ENCODE data around the gene TSGA10.
A peak's percentile ranks its signal among the peaks of the same experiment; 100 is the strongest.
"Not testable (repeated sequence)": the region's sequence is repeated elsewhere in the genome, so short reads cannot be mapped to it uniquely, and the experiment has no call there.

The TSGA10 gene

DNA sequence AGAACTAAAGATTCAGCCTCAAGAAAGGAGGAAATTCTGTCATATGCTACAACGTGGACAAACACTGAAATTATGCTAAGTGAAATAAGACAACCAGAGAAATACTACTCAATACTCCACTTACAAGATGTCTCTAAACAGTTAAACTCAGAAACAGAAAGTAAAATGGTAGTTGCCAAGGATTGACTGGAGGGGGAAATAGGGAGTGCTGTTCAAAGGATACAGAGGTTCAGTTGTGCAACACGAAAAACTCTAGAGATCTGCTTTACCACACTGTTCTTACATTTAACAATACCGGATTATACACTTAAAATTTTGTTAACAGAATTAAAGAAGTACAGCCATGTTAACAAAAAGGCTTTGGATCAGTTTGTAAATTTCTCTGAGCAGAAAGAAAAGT lies 53.0 kb downstream of the TSGA10 start:
- H3K9ac ChIP-seq (ENCODE audit: low read depth, low read length): no peak overlapping the region
- H3K36me3 ChIP-seq (ENCODE audit: insufficient read depth, low read depth, low read length): no peaks in the 10 kb centered on the region
- no peaks in the 10 kb centered on the region for H3K27me3 ChIP-seq (ENCODE audit: insufficient read depth, low read length)
- H3K9me3 ChIP-seq (ENCODE audit: insufficient read depth, low read depth, low read length): no peaks in the 10 kb centered on the region
- H3K4me3 ChIP-seq (ENCODE audit: low read length): no peak overlapping the region
- H3K27ac ChIP-seq (ENCODE audit: low read length): no peak overlapping the region
- no peaks in the 10 kb centered on the region for H3K4me1 ChIP-seq (ENCODE audit: insufficient read depth, low read length)

GRCh38 chr2:99096728-99097127 lies 58.0 kb downstream of the TSGA10 start:
- Histone ChIP-seq H3K36me3 (ENCODE audit: insufficient read depth, low read depth, low read length) (no peaks in the 10 kb centered on the region), H3K27me3 (ENCODE audit: insufficient read depth, low read length) (no peaks in the 10 kb centered on the region), H3K9ac (ENCODE audit: low read depth, low read length) (no peak overlapping the region), H3K9me3 (ENCODE audit: insufficient read depth, low read depth, low read length) (peaks cover 7% of the 10 kb centered on the region; the same call in 1 of the 2 replicates), H3K27ac (ENCODE audit: low read length) (no peak overlapping the region), H3K4me3 (ENCODE audit: low read length) (no peak overlapping the region), H3K4me1 (ENCODE audit: insufficient read depth, low read length) (no peaks in the 10 kb centered on the region)

- Histone ChIP-seq H3K27ac (ENCODE audit: low read length) (no peak overlapping the region), H3K36me3 (ENCODE audit: insufficient read depth, low read depth, low read length) (no peaks in the 10 kb centered on the region), H3K4me3 (ENCODE audit: low read length) (no peak overlapping the region), H3K9me3 (ENCODE audit: insufficient read depth, low read depth, low read length) (no peaks in the 10 kb centered on the region), H3K4me1 (ENCODE audit: insufficient read depth, low read length) (no peaks in the 10 kb centered on the region), H3K9ac (ENCODE audit: low read depth, low read length) (no peak overlapping the region), H3K27me3 (ENCODE audit: insufficient read depth, low read length) (no peaks in the 10 kb centered on the region)
Observed at GRCh38 chr2:99088017-99088416, 66.7 kb downstream of the TSGA10 start.

- no peak overlapping the region for H3K9ac ChIP-seq (ENCODE audit: low read depth, low read length)
- H3K9me3 ChIP-seq (ENCODE audit: insufficient read depth, low read depth, low read length): no peaks in the 10 kb centered on the region
- H3K27ac ChIP-seq (ENCODE audit: low read length): no peak overlapping the region
- peaks cover 4% of the 10 kb centered on the region for H3K4me1 ChIP-seq (ENCODE audit: insufficient read depth, low read length)
- H3K4me3 ChIP-seq (ENCODE audit: low read length): no peak overlapping the region
- no peaks in the 10 kb centered on the region for H3K27me3 ChIP-seq (ENCODE audit: insufficient read depth, low read length)
- H3K36me3 ChIP-seq (ENCODE audit: insufficient read depth, low read depth, low read length): no peaks in the 10 kb centered on the region
Observed at GRCh38 chr2:99086385-99086784, 68.4 kb downstream of the TSGA10 start.

DNA sequence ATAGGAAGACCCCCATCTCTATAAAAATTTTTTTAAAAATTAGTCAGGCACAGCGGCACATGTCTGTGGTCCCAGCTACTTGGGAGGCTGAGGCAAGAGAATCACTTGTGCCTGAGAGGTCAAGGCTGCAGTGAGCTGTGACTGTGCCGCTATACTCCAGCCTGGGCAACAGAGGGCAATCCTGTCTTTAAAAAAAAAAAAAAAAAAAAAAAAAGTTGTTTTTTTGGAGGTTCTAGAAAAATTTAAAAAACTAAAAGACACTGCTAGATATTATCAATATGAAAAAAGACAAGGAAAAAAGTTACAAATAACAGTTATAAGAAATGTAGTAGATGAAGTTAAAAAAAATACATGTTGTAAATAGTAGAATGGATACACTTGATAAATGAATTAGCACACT lies 69.3 kb downstream of the TSGA10 start:
- H3K27me3 ChIP-seq (ENCODE audit: insufficient read depth, low read length): no peaks in the 10 kb centered on the region
- no peak overlapping the region for H3K4me3 ChIP-seq (ENCODE audit: low read length)
- H3K9me3 ChIP-seq (ENCODE audit: insufficient read depth, low read depth, low read length): no peaks in the 10 kb centered on the region
- peaks cover 4% of the 10 kb centered on the region for H3K4me1 ChIP-seq (ENCODE audit: insufficient read depth, low read length)
- no peak overlapping the region for H3K27ac ChIP-seq (ENCODE audit: low read length)
- no peaks in the 10 kb centered on the region for H3K36me3 ChIP-seq (ENCODE audit: insufficient read depth, low read depth, low read length)
- no peak overlapping the region for H3K9ac ChIP-seq (ENCODE audit: low read depth, low read length)

DNA sequence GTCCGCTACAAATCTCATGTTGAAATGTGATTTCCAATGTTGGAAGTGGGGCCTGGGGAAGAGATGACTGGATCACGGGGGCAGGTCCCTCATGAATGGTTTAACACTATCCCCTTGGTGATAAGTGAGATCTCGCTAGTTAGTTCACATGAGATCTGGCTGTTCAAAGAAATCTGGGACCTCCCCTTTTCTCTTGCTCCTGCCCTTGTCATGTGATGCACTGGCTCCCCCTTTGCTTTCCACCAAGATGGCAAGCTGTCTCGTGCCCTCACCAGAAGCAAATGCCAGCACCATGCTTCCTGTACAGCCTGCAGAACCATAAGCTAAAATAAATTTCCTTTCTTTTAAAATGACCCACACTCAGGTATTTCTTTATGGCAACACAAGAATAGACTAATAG lies 70.5 kb downstream of the TSGA10 start:
- H3K9me3 ChIP-seq (ENCODE audit: insufficient read depth, low read depth, low read length): no peaks in the 10 kb centered on the region
- H3K4me3 ChIP-seq (ENCODE audit: low read length): no peak overlapping the region
- no peaks in the 10 kb centered on the region for H3K27me3 ChIP-seq (ENCODE audit: insufficient read depth, low read length)
- H3K36me3 ChIP-seq (ENCODE audit: insufficient read depth, low read depth, low read length): no peaks in the 10 kb centered on the region
- H3K27ac ChIP-seq (ENCODE audit: low read length): no peak overlapping the region
- H3K4me1 ChIP-seq (ENCODE audit: insufficient read depth, low read length): peaks cover 4% of the 10 kb centered on the region
- H3K9ac ChIP-seq (ENCODE audit: low read depth, low read length): no peak overlapping the region

DNA sequence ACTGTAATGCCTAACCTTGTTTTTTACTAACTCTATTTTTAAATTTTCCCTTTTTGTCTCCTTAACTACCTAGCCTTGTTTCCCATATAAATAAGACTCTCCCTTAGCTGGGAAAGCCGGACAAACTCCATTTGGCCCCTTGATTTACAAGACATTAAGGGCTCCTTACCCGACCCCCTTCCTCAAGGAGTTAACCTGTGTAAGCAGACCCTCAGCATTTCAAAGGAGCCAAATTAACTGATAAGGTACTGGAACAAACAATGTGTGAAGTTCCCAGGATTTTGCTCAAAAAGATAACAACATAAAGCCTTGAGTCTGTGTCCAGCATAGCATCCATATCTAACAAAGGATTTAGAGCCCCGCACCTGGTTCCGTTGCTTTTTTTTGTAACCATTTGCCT lies 72.9 kb downstream of the TSGA10 start:
- Histone ChIP-seq H3K4me1 (ENCODE audit: insufficient read depth, low read length) (peaks cover 4% of the 10 kb centered on the region), H3K9ac (ENCODE audit: low read depth, low read length) (no peak overlapping the region), H3K27me3 (ENCODE audit: insufficient read depth, low read length) (no peaks in the 10 kb centered on the region), H3K9me3 (ENCODE audit: insufficient read depth, low read depth, low read length) (no peaks in the 10 kb centered on the region), H3K4me3 (ENCODE audit: low read length) (peak overlapping the region; percentile 56), H3K36me3 (ENCODE audit: insufficient read depth, low read depth, low read length) (no peaks in the 10 kb centered on the region), H3K27ac (ENCODE audit: low read length) (no peak overlapping the region)

GRCh38 chr2:99079226-99079625 lies 75.5 kb downstream of the TSGA10 start:
- Histone ChIP-seq H3K27me3 (ENCODE audit: insufficient read depth, low read length) (no peaks in the 10 kb centered on the region), H3K27ac (ENCODE audit: low read length) (no peak overlapping the region), H3K9me3 (ENCODE audit: insufficient read depth, low read depth, low read length) (no peaks in the 10 kb centered on the region), H3K9ac (ENCODE audit: low read depth, low read length) (no peak overlapping the region), H3K4me3 (ENCODE audit: low read length) (no peak overlapping the region), H3K36me3 (ENCODE audit: insufficient read depth, low read depth, low read length) (no peaks in the 10 kb centered on the region), H3K4me1 (ENCODE audit: insufficient read depth, low read length) (peaks cover 4% of the 10 kb centered on the region)

GRCh38 chr2:99072551-99072950 lies 82.2 kb downstream of the TSGA10 start:
- Histone ChIP-seq H3K9me3 (ENCODE audit: insufficient read depth, low read depth, low read length) (no peaks in the 10 kb centered on the region), H3K27ac (ENCODE audit: low read length) (no peak overlapping the region), H3K36me3 (ENCODE audit: insufficient read depth, low read depth, low read length) (no peaks in the 10 kb centered on the region), H3K27me3 (ENCODE audit: insufficient read depth, low read length) (no peaks in the 10 kb centered on the region), H3K4me3 (ENCODE audit: low read length) (no peak overlapping the region), H3K4me1 (ENCODE audit: insufficient read depth, low read length) (no peaks in the 10 kb centered on the region), H3K9ac (ENCODE audit: low read depth, low read length) (no peak overlapping the region)

GRCh38 chr2:99067871-99068625 lies 86.7 kb downstream of the TSGA10 start:
- H3K27ac ChIP-seq (ENCODE audit: low read length): no peak overlapping the region
- no peak overlapping the region for H3K4me3 ChIP-seq (ENCODE audit: low read length)
- H3K36me3 ChIP-seq (ENCODE audit: insufficient read depth, low read depth, low read length): no peaks in the 10 kb centered on the region
- no peak overlapping the region for H3K9ac ChIP-seq (ENCODE audit: low read depth, low read length)
- H3K27me3 ChIP-seq (ENCODE audit: insufficient read depth, low read length): no peaks in the 10 kb centered on the region
- H3K9me3 ChIP-seq (ENCODE audit: insufficient read depth, low read depth, low read length): no peaks in the 10 kb centered on the region
- no peaks in the 10 kb centered on the region for H3K4me1 ChIP-seq (ENCODE audit: insufficient read depth, low read length)

DNA sequence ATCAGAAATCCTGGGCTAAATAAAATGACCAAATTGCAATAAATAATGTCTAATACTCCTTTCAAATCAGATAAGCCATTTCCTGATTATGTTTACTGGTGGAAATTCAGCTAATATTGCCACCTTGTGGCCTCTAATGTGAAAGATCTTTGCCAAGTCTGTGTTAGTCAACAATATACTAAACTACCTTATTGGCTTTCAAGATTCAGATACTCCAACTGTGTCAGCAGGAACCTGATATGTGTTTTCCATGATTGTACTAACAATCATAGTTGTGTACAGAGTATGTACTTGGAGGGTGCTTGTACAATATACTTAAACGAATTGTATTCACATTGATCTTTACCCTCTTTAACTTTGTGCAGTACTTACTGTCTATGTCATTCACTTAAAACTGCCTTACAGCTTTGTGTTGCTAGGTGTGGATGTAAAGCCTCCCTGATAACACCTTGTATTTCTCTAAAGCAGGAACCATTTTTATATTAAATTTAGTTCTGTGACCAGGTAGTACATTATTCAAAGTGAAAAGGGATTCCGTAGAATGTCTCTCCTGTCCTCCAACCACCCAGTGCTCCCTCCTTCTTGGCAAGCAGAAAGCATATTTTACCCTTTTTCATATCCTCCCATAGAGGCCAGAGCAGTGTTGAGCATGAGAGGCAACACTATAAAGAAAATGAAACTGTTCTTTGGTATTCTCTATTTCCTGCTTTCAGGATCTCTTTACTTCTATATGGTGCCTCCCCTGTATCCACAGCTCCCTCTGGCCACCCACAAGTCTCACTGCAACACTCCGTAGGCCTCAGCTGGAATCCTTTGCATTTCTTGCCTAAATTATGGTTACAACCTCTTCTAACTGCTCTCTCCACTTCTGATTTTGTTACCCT lies 88.4 kb downstream of the TSGA10 start:
- H3K27ac ChIP-seq (ENCODE audit: low read length): no peak overlapping the region
- no peak overlapping the region for H3K9ac ChIP-seq (ENCODE audit: low read depth, low read length)
- no peaks in the 10 kb centered on the region for H3K27me3 ChIP-seq (ENCODE audit: insufficient read depth, low read length)
- no peak overlapping the region for H3K4me3 ChIP-seq (ENCODE audit: low read length)
- no peaks in the 10 kb centered on the region for H3K36me3 ChIP-seq (ENCODE audit: insufficient read depth, low read depth, low read length)
- H3K4me1 ChIP-seq (ENCODE audit: insufficient read depth, low read length): no peaks in the 10 kb centered on the region
- H3K9me3 ChIP-seq (ENCODE audit: insufficient read depth, low read depth, low read length): no peaks in the 10 kb centered on the region

GRCh38 chr2:99049187-99049586 lies 105.6 kb downstream of the TSGA10 start:
- H3K4me1 ChIP-seq (ENCODE audit: insufficient read depth, low read length): not testable (repeated sequence)

More at GRCh38 chr2:99049187-99049586, 105.6 kb downstream of the TSGA10 start:
- not testable (repeated sequence) for H3K9ac ChIP-seq (ENCODE audit: low read depth, low read length); H3K27ac ChIP-seq (ENCODE audit: low read length); H3K4me3 ChIP-seq (ENCODE audit: low read length); H3K9me3 ChIP-seq (ENCODE audit: insufficient read depth, low read depth, low read length); H3K36me3 ChIP-seq (ENCODE audit: insufficient read depth, low read depth, low read length); H3K27me3 ChIP-seq (ENCODE audit: insufficient read depth, low read length)
